CD4-positive, alpha-beta T cell (primary cell): Measurements from ENCODE around the gene CFAP47. TPM values are rescaled to one million over a fixed set of nuclear protein-coding genes. Genes with fewer than 3 reads are reported as not detected.
A peak's percentile ranks its signal among the peaks of the same experiment; 100 is the strongest.
"Not testable (repeated sequence)": the region's sequence is repeated elsewhere in the genome, so short reads cannot be mapped to it uniquely, and the experiment has no call there.

Source experiments
- ATAC-seq: fragments of 200-7000 bp; cut with Tn5 transposase; one replicate; pipeline ENCODE4 v1.10.0; 2022; ENCODE audit warnings: mild to moderate bottlenecking; ENCODE audit not compliant: poor library complexity
- CTCF ChIA-PET: fragments of 350-600 bp; sonication (Branson Sonifier 250); formaldehyde crosslinking; loops from one replicate; lab custom pipeline; 2021; ENCODE audit warnings: antibody characterized with exemption, inconsistent platforms; lab: Charles Lee
- POLR2A ChIA-PET: fragments of 350-600 bp; sonication (Branson Sonifier 250); formaldehyde crosslinking; loops from one replicate; lab custom pipeline; 2021; ENCODE audit warnings: antibody characterized with exemption, inconsistent platforms; lab: Charles Lee
- DNase-seq, 14 experiments: peaks; one replicate each; pipeline ENCODE4 v3.0.0-alpha.2; 2013 to 2020; ENCODE audit warnings: mixed read lengths in 2 of 14
- H3K27ac ChIP-seq, 2 donors: one replicate each; pipeline versions ENCODE4 v1.5.1 to v1.7.0; 2013; ENCODE audit warnings: low read length in 2 of 2, low read depth in 1 of 2, mild to moderate bottlenecking in 1 of 2
- H3K27me3 ChIP-seq, 2 experiments: 1 replicate in 1 of 2; 2 replicates in 1 of 2; pipeline versions ENCODE4 v1.6.1 to v1.7.0; 2013; ENCODE audit warnings: low read length in 2 of 2, control low read depth in 1 of 2, mild to moderate bottlenecking in 1 of 2, moderate library complexity in 1 of 2; ENCODE audit not compliant: insufficient read depth in 2 of 2, control insufficient read depth in 1 of 2
- H3K36me3 ChIP-seq: one replicate; pipeline ENCODE4 v1.6.1; 2013; ENCODE audit warnings: low read length, control low read depth; ENCODE audit not compliant: insufficient read depth
- H3K4me1 ChIP-seq: one replicate; pipeline ENCODE4 v1.6.1; 2013; ENCODE audit warnings: low read length, control low read depth; ENCODE audit not compliant: insufficient read depth
- H3K4me3 ChIP-seq: one replicate; pipeline ENCODE4 v1.5.1; 2013; ENCODE audit warnings: mild to moderate bottlenecking, low read length, moderate library complexity
- H3K9me3 ChIP-seq, 2 experiments: 1 replicate in 1 of 2; 2 replicates in 1 of 2; pipeline versions ENCODE4 v1.6.1 to v1.7.0; 2013; ENCODE audit warnings: low read length in 2 of 2, mild to moderate bottlenecking in 2 of 2, control low read depth in 1 of 2, moderate library complexity in 1 of 2; ENCODE audit not compliant: control insufficient read depth in 1 of 2, insufficient read depth in 1 of 2
- H3K27ac Mint-ChIP-seq: one replicate; pipeline ENCODE4 v1.8.0; 2020; ENCODE audit warnings: mixed read lengths
- H3K27me3 Mint-ChIP-seq: one replicate; pipeline ENCODE4 v1.8.0; 2021; ENCODE audit warnings: mixed read lengths
- H3K36me3 Mint-ChIP-seq: one replicate; pipeline ENCODE4 v1.8.0; 2021; ENCODE audit warnings: low read depth, mixed read lengths
- H3K4me1 Mint-ChIP-seq: one replicate; pipeline ENCODE4 v1.8.0; 2021; ENCODE audit warnings: low read depth, mixed read lengths
- H3K4me3 Mint-ChIP-seq: one replicate; pipeline ENCODE4 v1.8.0; 2020; ENCODE audit warnings: mild to moderate bottlenecking, mixed read lengths
- H3K9me3 Mint-ChIP-seq: one replicate; pipeline ENCODE4 v1.8.0; 2020; ENCODE audit warnings: mixed read lengths
- intact Hi-C, 2 experiments: fragments of 100-400 bp; cut with DNase I in 1 of 2; cut with micrococcal nuclease in 1 of 2; formaldehyde crosslinking; loops; one replicate each; pipeline versions ENCODE4 v1.15.1 to v1.9.0; 2023 to 2025; cut with DNase I, micrococcal nuclease
- total RNA-seq, 174 experiments: library from RNA in 2 of 174; stranded (reverse) in 2 of 174; gene quantifications; one replicate each; pipeline ENCODE4 v1.2.3 and lab custom pipeline; 2021 to 2026
- TF ChIP-seq, protein P1 (sequence below): fragments of 200-600 bp; IDR thresholded peaks from one replicate; pipeline ENCODE4 v1.8.0; 2022; ENCODE audit warnings: antibody characterized with exemption, mild to moderate bottlenecking

CFAP47 gene
- total RNA-seq, 2 experiments from 2014 or later = not detected

DNA sequence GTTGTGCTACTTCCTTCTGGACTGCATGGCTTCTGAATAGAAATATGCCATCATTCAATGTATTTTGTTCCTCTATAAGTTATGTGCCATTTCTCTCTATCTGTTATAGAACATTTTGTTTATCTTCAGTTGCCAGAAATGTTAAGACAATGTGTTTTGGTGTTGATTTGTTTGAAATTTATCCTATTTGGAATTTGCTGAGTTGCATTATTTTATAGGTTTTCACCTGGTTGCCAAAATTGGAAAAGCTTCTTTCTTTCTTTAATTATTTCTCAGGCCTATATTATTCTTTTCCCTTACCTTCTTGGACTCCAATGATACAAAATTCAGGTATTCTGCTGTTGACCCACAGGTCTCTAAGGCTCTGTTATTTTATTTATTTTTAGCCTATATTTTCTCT, 33.4 kb upstream of the CFAP47 start:
- H3K4me1 ChIP-seq = no peaks in the 10 kb centered on the region
- Mint-ChIP-seq H3K4me3 (no peak overlapping the region), H3K36me3 (no peaks in the 10 kb centered on the region), H3K27ac (no peak overlapping the region), H3K9me3 (no peaks in the 10 kb centered on the region), H3K4me1 (no peaks in the 10 kb centered on the region), H3K27me3 (no peaks in the 10 kb centered on the region)
- ChIA-PET CTCF (no interaction called here), POLR2A (no interaction called here)
- H3K27ac ChIP-seq = no peak overlapping the region
- ATAC-seq (no peak), DNase-seq (no peak)
- intact Hi-C loops = loop anchor here in 1 of 2 experiments (10.0 kb wide), 1 partner anchor 59 kb away; no protein-coding TSS in a partner anchor
- no peaks in the 10 kb centered on the region for H3K36me3 ChIP-seq
- H3K27me3 ChIP-seq = no peaks in the 10 kb centered on the region
- TF ChIP-seq, protein P1, sequence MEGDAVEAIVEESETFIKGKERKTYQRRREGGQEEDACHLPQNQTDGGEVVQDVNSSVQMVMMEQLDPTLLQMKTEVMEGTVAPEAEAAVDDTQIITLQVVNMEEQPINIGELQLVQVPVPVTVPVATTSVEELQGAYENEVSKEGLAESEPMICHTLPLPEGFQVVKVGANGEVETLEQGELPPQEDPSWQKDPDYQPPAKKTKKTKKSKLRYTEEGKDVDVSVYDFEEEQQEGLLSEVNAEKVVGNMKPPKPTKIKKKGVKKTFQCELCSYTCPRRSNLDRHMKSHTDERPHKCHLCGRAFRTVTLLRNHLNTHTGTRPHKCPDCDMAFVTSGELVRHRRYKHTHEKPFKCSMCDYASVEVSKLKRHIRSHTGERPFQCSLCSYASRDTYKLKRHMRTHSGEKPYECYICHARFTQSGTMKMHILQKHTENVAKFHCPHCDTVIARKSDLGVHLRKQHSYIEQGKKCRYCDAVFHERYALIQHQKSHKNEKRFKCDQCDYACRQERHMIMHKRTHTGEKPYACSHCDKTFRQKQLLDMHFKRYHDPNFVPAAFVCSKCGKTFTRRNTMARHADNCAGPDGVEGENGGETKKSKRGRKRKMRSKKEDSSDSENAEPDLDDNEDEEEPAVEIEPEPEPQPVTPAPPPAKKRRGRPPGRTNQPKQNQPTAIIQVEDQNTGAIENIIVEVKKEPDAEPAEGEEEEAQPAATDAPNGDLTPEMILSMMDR = no peak
- H3K9me3 ChIP-seq = no peaks in the 10 kb centered on the region
- no peak overlapping the region for H3K4me3 ChIP-seq

DNA sequence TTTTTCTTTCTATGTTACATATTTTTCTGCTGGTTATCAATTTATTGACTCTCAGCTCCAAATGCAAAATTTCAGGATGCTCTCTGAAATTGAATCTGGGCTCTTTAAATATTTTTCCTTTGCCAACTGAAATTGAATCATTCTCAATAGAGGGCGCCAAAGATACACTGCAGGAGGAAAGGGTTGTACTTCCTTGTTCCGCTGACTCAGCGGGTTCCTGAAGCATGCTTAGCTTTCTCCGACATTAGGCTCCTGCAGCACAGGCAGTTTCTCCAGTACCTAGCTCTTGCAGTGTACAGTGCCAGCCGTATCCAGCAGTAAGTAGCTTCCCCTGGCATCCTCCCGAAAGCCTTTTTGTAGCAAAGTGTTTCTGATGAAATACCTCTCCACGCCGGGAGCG, 28.8 kb upstream of the CFAP47 start:
- H3K4me1 Mint-ChIP-seq = no peaks in the 10 kb centered on the region
- ATAC-seq (no peak), DNase-seq (peak in 3 of 14 experiments; percentile 1 to 3 (median 2))
- no peaks in the 10 kb centered on the region for H3K9me3 ChIP-seq
- no peaks in the 10 kb centered on the region for H3K27me3 ChIP-seq
- H3K27ac ChIP-seq = no peak overlapping the region
- H3K36me3 ChIP-seq = no peaks in the 10 kb centered on the region
- no peaks in the 10 kb centered on the region for H3K27me3 Mint-ChIP-seq
- no peaks in the 10 kb centered on the region for H3K4me1 ChIP-seq
- no peak overlapping the region for H3K4me3 ChIP-seq
- H3K4me3 Mint-ChIP-seq = no peak overlapping the region
- TF ChIP-seq, protein P1 = no peak
- intact Hi-C loops = no loop called here
- ChIA-PET POLR2A (no interaction called here), CTCF (no interaction called here)
- no peaks in the 10 kb centered on the region for H3K36me3 Mint-ChIP-seq
- no peaks in the 10 kb centered on the region for H3K9me3 Mint-ChIP-seq
- H3K27ac Mint-ChIP-seq = no peak overlapping the region

DNA sequence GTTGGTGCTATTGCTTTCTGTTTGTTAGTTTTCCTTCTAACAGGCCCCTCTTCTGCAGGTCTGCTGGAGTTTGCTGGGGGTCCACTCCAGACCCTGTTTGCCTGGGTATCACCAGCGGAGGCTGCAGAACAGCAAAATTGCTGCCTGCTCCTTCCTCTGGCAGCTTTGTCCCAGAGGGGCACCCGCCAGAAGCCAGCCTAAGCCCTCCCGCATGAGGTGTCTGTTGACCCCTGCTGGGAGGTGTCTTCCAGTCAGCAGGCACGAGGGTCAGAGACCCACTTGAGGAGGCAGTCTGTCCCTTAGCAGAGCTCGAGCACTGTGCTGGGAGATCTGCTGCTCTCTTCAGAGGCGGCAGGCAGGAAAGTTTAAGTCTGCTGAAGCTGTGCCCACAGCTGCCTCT, 67.3 kb downstream of the CFAP47 start:
- H3K27me3 ChIP-seq, ATAC-seq, H3K36me3 ChIP-seq, POLR2A ChIA-PET, DNase-seq, H3K4me1 Mint-ChIP-seq, H3K36me3 Mint-ChIP-seq, intact Hi-C loops, H3K27me3 Mint-ChIP-seq, CTCF ChIA-PET, H3K4me1 ChIP-seq, H3K4me3 Mint-ChIP-seq, H3K27ac ChIP-seq, H3K27ac Mint-ChIP-seq, H3K4me3 ChIP-seq, H3K9me3 Mint-ChIP-seq: not testable (repeated sequence)
- peaks cover 0 to 15% of the 10 kb centered on the region in 2 experiments for H3K9me3 ChIP-seq

DNA sequence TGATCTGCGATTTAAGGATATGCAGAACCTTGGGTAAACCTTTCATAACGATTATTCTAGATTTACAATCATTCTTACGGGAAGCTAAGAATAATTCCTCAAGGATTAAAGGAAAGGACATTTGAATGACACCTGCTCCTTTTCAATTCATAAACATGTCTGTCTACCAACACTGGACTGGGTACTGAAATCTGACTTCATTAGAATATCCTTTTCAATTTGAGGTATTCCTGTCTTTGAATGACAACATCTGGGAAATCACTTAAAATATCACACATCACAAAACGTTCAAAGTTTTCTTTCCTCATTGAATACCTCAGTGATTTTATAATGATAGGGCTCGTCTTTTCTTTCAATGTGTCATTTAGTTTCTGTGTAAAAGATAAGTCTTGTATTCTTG, 87.7 kb downstream of the CFAP47 start:
- Histone ChIP-seq H3K36me3 (no peaks in the 10 kb centered on the region), H3K4me1 (no peaks in the 10 kb centered on the region), H3K9me3 (no peaks in the 10 kb centered on the region), H3K4me3 (no peak overlapping the region), H3K27ac (no peak overlapping the region), H3K27me3 (no peaks in the 10 kb centered on the region)
- ChIA-PET CTCF (no interaction called here), POLR2A (no interaction called here)
- Mint-ChIP-seq H3K4me3 (no peak overlapping the region), H3K27me3 (no peaks in the 10 kb centered on the region), H3K4me1 (no peaks in the 10 kb centered on the region), H3K36me3 (no peaks in the 10 kb centered on the region), H3K9me3 (no peaks in the 10 kb centered on the region), H3K27ac (no peak overlapping the region)
- TF ChIP-seq, protein P1 = no peak
- intact Hi-C loops = no loop called here
- ATAC-seq = no peak
- no peak for DNase-seq
